EL (cell line): Measurements from ENCODE around the gene GPR157.

ENCODE experiments used
- DNase-seq: peaks from one replicate; pipeline ENCODE4 v3.0.0-alpha.2; 2016

Gene GPR157

DNA sequence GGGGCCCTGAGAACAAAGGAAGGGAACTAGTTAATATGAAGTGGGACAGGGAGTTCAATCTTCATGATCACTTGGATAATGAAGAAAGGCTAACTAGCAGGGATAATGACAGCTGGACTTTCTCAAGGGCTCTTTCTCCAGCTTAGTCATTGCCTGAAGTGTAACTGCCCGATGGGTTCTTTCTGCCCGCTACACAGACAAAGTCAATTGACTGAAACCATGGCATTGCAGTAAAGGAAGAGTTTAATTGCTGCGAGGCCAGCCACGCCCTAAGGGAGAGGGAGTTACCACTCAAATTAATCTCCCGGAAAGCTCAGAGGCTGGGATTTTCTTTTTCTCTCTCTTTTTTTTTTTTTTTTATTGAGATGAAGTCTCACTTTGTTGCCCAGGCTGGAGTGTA, 42.9 kb downstream of the GPR157 start:
- DNase-seq = no peak

DNA sequence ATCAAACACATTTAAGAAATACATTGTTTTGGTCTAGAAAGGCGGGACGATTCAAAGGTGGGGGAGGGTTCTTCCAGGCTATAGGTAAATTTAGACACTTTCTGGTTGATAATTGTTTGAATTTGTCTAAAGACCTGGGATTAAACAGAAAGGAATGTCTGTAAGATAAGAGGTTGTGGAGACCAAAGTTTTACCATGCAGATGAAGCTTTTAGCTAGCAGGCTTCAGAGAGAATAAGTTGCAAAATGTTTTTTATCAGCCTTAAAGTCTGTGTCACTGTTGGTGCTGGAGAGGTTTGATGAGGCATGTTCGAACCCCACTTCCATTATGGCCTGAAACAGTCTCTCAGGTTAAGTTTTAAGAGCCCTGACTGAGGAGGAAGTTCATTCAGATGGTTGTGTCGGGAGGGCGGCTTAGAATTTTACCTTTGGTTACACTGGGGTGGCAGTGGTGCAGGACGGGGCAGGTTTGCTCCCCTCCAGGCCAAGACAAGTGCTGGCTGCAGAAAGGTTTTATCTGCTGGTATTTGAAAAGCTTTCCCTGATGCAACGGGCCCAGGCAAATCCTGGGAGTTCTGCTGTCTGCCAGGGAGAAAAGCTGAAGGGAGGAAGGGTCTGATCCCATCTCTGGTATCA, 43.5 kb downstream of the GPR157 start:
- DNase-seq = no peak

DNA sequence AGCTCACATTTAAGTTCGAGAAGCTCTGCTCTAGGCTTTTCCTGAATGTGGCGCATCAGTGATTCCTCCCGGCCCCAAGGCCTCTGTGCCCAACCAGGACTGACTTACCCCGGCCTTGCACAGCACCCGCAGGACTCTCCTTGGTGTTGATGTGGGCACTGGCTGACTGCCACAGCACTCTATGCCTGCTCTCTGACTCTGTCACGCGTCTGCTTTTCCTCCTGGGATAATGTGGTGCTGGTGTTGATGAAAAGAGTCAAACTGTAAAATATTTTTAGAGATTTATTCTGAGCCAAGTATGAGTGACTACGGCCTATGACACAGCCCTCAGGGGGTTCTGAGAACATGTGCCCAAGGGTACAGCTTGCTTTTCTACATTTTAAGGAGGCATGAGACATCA, 44.0 kb downstream of the GPR157 start:
- DNase-seq = no peak

DNA sequence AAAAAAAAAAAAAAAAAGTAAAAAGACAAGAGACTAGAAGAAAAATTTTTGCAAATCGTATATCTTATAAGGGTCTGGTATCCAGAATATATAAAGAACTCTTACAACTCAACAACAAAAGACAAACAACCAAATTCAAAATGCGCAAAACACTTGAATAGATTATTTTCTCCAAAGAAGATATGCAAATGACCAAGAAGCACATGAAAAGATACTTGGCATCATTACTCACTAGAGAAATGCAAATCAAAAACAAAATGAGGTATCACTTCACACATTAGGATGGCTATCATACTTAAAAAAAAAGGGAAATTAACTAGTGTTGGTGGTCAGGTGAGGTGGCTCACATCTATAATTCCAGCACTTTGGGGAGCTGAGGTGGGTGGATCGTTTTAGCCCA, 47.4 kb downstream of the GPR157 start:
- no peak for DNase-seq

DNA sequence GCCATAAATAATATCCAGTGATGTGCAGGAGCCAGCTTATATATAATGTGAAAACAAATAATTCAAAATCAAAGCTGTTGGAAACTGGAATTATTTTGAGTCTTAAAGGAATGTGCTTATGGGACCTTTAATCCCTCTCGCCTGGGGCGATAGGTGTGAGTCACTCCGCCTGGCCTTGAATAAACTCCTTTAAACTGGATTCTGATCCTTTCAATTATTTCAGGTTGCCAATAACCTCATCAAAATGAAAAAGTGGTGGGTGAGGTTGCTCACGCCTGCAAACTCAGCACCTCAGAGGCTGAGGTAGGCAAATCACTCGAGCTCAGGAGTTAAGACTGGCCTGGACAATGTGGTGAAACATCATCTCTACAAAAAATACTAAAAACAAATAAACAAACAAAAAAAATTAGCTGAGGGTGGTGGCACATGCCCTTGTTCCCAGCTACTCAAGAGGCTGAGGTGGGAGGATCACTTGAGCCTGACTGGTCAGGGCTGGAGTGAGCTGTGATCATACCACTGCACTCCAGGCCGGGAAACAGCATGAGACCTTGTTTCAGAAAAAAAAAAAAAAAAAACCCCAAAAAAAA, 48.1 kb downstream of the GPR157 start:
- peak; percentile 73 for DNase-seq

DNA sequence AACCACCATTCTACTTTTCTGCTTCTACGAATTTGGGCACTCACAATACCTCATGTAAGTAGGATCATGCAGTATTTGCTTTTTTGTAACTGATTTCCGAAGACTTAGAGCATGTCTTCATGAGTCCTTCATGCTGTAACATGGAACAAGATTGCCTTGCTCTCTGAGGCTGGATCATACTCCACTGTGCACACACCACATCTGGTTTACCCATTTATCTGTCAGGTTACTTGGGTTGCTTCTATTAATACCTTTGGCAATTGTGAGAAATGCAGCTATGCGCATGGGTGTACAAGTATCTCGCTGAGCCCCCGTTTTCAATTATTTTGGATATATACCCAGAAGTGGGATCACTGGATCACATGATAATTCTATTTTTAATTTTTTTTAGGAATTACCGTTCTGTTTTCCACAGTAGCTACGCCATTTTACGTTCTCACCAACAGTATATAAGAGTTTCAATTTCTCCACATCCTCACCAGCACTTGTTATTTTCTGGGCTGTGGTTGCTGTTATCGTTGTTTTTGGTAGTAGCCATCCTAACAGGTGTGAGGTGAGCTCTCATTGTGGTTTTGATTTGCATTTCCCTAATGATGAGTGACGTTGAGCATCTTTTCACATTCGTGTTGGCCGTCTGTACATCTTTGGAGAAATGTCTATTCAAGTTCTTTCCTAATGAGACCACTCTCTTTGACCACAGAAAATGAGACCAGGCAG, 48.8 kb downstream of the GPR157 start:
- no peak for DNase-seq

DNA sequence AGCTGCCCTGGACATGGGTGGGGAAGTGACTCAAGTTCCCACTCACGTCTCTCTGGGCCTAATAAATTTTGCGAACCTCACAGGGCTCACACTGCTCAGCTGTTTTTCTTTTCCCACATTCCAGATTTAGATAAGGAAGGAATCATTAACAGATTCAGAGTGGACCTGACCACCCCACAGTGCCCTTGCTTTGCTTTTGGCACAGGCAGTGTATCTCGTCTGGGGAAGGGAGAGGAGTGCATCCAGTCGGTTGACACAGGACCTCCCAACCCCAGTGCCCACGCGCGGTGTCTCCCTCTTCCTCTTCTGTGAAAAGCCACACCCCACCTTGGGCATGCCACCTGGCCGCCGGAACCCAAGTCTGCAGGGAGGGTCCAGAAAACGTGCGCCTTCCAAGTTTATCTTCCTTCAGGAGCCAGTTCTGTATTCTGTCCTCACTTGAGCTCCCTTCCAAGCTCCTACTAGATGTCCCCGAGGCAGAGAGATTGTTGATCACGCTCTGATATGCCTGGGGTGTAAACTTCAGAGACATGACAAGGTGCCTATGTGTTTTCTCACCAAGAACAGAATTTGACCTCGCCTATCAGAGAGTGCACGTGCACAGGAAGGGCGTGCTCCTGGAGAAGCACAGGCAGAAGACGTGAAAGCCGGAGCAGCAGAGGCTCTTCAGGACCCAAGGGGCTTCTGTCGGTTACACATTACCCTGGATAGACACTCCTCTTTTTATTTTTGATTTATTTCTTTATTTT, 50.0 kb downstream of the GPR157 start:
- DNase-seq = no peak

DNA sequence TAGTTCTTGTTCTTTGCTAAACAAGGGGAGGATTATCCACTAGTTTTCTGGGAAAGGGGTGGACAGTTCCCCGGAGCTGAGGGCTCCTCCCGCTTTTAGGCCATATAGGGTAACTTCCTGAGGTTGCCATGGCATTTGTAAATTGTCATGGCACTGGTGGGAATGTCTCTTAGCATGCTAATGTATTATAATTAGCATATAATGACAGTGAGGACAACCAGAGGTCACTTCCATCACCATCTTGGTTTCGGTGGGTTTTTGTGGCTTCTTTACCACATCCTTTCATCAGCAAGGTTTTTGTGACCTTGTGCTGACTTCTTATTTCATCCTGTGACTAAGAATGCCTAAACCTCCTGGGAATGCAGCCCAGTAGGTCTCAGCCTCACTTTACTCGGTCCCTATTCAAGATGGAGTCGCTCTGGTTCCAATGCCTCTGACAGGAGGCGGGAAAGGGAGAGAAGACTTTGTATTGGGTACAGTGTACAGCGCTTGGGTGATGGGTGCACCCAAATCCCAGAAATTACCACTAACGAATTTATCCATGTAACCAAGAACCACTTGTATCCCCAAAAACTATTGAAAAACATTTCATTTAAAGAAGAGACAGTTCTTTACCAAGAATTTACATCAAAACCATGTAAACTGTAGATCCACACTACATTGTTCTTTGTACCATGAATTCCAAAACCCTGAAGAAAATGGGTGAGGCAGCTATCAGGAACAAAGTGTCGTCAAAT, 50.7 kb downstream of the GPR157 start:
- peak; percentile 71 for DNase-seq

DNA sequence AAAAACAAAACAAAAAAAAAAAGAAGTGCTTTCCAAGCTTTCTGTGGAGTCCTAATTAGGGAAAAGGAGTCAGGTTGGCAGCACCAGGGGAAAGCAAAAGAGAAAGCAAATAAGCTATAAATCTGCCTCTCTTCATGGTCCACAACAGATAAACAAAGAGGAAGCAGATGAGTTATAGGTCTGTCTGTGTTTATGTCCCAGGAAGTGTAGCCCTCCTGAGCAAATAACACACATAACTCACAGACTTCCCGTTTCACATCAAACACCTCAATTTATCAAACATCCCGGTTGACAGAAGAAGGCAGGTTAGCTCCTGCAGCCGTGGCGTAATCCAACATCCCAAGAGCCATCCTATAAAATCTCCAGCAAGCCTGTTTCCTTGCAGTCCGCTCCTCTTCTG, 53.9 kb downstream of the GPR157 start:
- no peak for DNase-seq

DNA sequence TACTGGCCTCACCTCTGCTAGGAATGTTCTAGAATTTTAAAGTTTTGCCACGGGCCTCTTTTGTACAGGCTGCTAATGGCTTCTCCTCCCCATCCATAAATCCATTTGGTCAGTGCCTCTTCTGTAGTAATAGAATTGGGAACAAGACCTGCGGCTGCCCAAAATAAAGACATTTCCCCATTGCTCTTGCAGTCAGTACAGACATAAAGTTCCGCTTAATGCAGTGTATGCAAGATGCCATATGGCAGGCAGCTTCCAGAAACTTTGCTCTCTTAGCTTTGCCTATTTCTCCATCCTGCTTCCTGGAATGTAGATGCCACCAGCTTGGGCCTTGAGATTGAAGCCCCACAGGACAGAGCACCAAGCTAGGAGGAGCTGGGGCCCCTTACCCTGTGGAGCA, 55.8 kb downstream of the GPR157 start:
- no peak for DNase-seq

DNA sequence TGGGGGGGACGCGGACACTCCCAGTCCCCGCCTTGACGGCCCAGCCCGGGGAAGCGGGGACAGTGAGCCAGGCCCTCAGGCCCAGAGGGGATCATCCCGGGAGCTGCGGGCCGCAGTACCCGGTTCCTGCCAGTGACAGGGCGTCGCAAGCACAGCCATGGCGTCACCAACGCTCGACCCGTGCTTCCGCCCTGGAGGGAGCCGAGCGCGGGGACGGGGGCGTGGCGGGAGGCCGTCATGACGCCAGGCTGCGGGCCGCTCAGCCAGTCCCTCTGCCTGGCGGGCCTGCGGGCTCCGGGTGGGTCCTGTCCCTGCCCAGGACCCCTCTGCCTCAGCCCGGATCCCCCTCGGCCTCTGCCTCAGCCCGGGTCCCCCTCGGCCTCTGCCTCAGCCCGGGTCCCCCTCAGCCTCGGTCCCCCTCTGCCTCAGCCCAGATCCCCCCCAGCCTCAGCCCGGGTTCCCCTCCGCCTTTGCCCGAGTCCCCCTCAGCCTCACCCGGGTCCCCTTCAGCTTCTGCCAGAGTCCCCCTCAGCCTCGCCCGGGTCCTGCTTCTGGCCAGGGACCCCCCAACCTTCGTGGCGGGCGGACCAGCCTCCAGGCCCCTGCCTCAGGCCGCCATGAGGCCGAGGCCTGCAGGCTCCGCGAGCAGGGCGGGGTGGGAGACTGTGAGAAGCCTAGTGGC, 57.2 kb downstream of the GPR157 start:
- DNase-seq = no peak

DNA sequence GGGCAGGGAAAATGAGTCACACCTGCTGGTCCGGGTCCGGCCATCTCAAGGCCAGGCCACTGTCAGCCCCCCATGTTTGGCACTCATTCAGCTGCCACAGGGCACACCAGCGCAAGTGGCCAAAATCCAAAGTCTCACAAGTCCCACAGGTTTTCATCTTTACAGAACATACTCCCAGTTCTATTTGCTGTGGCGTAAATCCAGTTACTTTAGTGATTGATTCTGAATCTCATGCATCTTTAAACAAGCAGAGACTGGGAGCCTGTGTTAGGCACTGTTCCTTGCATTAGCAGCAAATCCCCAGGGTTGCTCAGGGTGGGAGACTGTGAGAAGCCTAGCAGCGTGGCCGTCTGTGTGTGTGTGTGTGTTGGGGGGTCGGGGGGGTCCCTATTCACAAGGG, 58.4 kb downstream of the GPR157 start:
- no peak for DNase-seq

DNA sequence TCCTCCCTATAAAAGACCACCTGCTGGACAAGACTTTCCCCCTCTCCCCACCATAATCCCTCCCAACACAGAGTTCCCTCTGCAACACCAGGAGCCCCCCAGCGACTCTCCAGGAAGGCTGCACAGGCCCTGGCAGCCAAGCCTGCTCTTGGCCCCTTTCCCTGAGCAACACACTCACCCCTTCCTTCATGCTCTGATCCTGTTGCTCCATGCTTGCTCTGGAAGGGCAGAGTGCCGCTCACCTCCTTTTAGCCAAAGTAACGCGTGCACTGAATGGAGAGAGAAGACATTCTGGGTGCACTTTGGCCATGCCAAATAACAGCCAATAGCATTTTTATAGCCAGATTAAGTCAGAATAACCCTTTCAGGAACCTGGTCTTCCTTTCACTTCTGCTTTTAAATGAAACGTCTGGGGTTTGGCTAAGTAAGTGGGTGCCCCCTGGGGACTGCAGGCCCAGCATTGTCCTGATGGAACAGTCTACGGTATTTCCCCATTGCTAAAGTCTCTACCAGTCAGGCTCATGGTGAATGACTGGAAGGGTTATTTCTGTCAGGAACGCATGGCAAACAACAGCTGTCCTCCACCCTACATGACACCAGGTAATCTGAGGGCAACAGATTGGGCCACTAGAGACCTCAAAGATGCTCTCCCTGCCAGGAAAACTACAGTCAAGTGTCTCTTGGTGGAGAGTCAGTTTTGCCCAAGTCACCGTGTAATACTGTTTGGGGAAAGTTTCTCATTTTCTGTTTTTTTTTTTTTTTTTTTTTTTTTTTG, 59.4 kb downstream of the GPR157 start, which contains the start of gene SLC2A5:
Gene SLC2A5 (minus strand): TSS at position 310 of the 775 bp plus-strand sequence. CDS start 99 bp downstream, at position 211.
- DNase-seq = no peak

DNA sequence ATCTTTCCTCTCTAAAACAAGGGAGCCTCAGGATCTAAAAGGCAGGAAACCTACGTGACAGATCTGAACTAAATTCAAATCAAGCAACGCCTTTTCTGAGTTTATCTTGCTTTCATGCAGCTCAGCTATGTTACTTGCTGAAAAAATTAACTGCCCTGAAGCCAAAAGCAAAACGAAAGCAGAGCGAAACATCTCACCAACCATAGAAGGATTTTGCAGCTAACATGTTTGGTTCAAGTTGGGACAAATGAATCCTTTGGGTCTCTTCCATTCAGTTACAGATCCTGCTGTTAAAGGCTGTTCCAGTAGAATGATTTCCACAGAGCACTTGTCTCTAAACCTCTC, 59.9 kb downstream of the GPR157 start:
- DNase-seq = no peak

DNA sequence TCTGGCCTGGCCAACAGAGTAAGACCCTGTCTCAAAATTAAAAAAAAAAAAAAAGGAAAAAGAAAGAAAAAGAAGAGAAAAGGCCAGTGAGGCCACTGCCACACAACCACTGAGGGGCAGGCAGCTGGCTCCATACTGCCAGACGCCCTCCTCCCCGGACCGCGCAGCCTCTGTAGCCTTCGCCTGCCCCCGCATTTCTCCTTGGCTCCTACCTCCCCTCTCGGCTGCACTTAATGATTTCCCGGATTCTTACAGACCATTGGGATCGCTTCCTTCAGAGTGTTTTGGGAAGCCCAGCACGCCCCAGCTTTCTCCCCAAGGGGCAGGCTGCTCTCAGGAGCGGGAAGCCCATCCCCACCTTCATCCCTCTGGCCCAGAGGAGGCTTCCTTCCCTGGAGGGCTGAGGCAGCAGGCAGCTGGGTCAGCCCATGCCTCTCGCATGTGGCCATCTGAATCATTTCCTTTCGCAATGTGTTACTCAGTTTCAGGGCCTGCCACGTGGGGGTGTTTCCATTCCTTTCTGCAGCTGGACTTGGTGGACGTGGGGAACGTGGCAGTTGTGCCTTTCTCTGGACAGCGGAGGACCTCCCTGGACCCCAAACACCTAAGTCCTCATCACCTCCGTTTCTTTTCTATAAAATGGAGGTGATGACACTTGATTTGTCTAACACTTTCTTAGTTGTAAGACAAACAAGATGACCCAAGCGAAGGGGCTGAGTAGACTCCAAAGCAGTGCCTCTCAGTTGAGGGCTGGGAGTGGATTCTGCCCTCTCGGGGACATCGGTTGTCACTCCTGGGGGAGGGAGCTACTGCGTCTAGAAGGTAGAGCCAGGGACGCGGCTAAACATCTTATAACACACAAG, 61.7 kb downstream of the GPR157 start:
- peak; percentile 95 for DNase-seq

DNA sequence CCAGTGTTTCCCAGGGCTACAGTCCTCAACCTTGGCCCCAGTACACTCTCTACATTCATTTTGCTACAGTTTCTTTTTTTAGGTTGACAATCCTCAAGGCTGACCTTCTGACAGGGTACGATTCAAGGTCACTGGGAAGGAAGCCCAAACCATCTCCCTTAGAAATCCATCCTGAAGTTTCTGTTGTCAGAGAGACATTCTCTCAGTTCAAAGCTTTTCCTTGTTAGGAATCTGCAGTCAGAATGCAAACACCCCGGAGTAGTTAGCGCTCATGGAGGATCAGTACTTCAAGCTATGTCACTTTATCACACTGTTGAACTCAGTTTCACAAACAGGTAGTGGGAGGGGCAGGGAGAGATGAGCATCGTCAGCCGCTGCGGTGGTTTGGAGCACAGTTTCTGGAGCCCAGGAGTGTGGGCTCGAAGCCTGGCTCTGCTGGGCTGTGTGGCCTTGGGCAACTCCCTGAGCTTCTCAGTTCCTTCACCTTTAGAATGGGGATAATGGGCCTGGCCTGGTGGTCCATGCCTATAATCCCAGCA, 63.6 kb downstream of the GPR157 start:
- no peak for DNase-seq

DNA sequence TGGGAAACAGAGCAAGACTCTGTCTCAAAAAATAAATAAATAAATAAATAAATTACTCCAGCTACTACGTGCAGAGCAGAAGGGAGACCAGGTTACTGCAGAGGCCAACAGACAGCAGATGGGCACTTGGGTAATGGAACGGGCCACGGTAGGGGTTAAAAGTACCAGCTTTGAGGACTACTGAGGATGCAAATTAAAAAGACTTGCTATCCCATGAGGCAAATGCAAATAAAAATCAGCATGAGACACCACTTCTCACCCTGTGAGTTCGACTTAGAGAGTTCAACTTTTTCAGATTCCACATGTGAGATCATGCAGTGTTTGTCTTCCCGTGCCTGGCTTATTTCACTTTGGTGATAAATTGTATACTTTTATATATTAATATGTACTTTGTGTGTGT, 66.1 kb downstream of the GPR157 start:
- DNase-seq = no peak

DNA sequence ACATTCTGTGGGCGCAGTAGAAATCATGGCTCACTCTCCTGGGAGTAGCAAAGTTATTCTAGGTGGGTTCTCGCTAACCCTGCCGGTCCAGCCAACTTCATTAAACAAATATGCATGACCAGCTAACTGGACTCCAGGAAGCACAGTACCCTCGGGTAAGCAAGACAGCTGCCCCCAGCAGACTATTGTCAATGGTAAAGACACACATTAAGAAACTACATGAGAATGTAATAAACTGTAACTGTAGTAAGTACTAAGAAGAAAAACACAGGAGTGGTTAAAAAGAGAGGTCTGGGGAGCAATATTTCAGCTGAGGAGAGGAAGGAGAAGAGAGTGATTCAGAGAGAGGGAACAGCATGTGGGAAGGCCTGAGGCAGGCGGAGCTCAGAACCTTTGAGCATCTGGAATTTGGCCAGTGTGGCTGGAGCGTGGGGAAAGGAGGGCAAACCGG, 66.9 kb downstream of the GPR157 start:
- DNase-seq = peak; percentile 55

DNA sequence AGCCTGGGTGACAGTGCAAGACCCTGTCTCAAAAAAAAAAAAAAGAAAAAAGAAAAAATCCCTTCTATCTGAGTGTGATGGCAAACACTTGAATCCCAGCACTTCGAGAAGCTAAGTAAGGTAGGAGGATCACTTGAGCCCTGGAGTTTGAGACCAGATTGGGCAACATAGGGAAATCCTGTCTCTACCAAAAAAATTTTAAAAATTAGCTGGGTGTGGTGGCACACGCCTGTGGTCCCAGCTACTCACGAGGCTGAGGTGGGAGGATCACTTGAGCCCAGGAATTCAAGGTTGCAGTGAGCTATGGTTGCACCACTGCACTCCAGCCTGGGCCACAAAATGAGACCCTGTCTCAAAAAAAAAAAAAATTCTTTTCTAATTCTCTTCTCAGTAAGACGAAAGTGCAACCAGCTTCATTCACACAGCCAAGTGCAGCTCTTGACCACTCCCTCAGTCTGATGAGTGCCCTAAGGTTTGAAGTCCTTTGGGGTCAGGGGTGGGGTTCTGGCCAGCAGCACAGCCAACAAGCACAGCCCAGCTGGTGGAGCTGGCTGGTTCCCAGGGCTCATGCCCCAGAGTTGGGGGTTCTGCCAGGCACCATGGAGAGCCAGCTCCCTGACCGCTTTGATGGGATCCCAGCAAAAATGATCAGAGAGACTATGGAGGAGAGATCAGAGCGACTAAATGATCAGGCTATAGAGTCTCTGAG, 67.5 kb downstream of the GPR157 start:
- DNase-seq = no peak
